ENCODE measurements around the gene FDXR. TPM values are rescaled to one million over a fixed set of nuclear protein-coding genes. Genes with fewer than 3 reads are reported as not detected.
A peak's percentile ranks its signal among the peaks of the same experiment; 100 is the strongest.

The FDXR gene
- total and polyA plus RNA-seq, 9 of the 15 experiments (the other 6 are each of a cell fraction or from before 2014, with no cell fraction given) = 0.89 to 70.7 (median 30.9) TPM

- TF ChIP-seq ZNF644 (tag; IDR thresholded peaks at IDR 0.05; ENCODE audit: low read depth) (peak; percentile 21; the same call in 1 of the 2 replicates), ZNF217 (CRISPR knock-in tag; IDR thresholded peaks at IDR 0.05) (no peak), ZNF518B (CRISPR knock-in tag; IDR thresholded peaks at IDR 0.05) (0 out of 2 replicates have a peak, but pooled peaks have one; percentile 49), ZNF24 (IDR thresholded peaks at IDR 0.05) (no peak), XRCC5 (IDR thresholded peaks at IDR 0.05; ENCODE audit: low read depth, low read length) (no peak), STAT5B (CRISPR knock-in tag; IDR thresholded peaks at IDR 0.05) (no peak), ZFP91 (CRISPR knock-in tag; IDR thresholded peaks at IDR 0.05) (no peak), ZNF239 (CRISPR knock-in tag; IDR thresholded peaks at IDR 0.05) (no peak), CHAMP1 (IDR thresholded peaks at IDR 0.05) (no peak), E2F6 (IDR thresholded peaks at IDR 0.05; ENCODE audit: borderline replicate concordance in 1 of 2, extremely low read depth in 1 of 2, insufficient read depth in 1 of 2, insufficient read length in 1 of 2, low read depth in 1 of 2, low read length in 1 of 2, poor library complexity in 1 of 2, severe bottlenecking in 1 of 2) (peak; percentile 95 to 97), BRF2 (IDR thresholded peaks at IDR 0.05; ENCODE audit: borderline replicate concordance, insufficient read depth, insufficient read length) (no peak), ZNF395 (CRISPR knock-in tag; IDR thresholded peaks at IDR 0.05) (peak; percentile 86; the same call in 1 of the 2 replicates), PHF20 (IDR thresholded peaks at IDR 0.05; ENCODE audit: partially characterized antibody) (peak; percentile 90), RAD51 (IDR thresholded peaks at IDR 0.05; ENCODE audit: borderline replicate concordance, low read depth) (peak; percentile 98)
Measured at GRCh38 chr17:74873037-74873873, 461 bp upstream of the FDXR start (continued).
